HepG2 (cell line): ENCODE data around the gene NCOA7. TPM values are rescaled to one million over a fixed set of nuclear protein-coding genes. Genes with fewer than 3 reads are reported as not detected.

Experiments
- EZH2 ChIP-seq: conservative IDR thresholded peaks from 2 replicates; pipeline ENCODE4 v1.6.1; 2012; ENCODE audit warnings: mild to moderate bottlenecking, low read depth, low read length, moderate library complexity
- HNRNPLL ChIP-seq: fragments of 200-400 bp; formaldehyde crosslinking; IDR thresholded peaks from 2 replicates; pipeline ENCODE4 v1.6.1; 2017; ENCODE audit warnings: mild to moderate bottlenecking, low read depth, low read length; ENCODE audit not compliant: poor library complexity, severe bottlenecking
- MBNL3 ChIP-seq: fragments of 250-450 bp; sonication (Bioruptor Pico); conservative IDR thresholded peaks from 2 replicates; pipeline ENCODE4 v1.8.0; 2022; ENCODE audit warnings: mild to moderate bottlenecking, inconsistent platforms
- NAIF1 ChIP-seq: sonication (generic); formaldehyde crosslinking; IDR thresholded peaks from 2 replicates; pipeline ENCODE4 v1.5.0; 2020; ENCODE audit warnings: mild to moderate bottlenecking, missing genetic modification reagents, borderline replicate concordance
- NFIB ChIP-seq: sonication (generic); formaldehyde crosslinking; IDR thresholded peaks from 2 replicates; pipeline ENCODE4 v1.9.0; 2021; ENCODE audit warnings: missing genetic modification reagents, mild to moderate bottlenecking, borderline replicate concordance
- PPARG ChIP-seq: conservative IDR thresholded peaks from 2 replicates; pipeline ENCODE4 v1.6.1; 2016; ENCODE audit warnings: missing biosample characterization, missing genetic modification reagents
- ZNF30 ChIP-seq: sonication (generic); formaldehyde crosslinking; IDR thresholded peaks from 2 replicates; pipeline ENCODE4 v1.5.0; 2020; ENCODE audit warnings: mild to moderate bottlenecking, missing genetic modification reagents
- ZNF713 ChIP-seq: sonication (generic); formaldehyde crosslinking; IDR thresholded peaks from 2 replicates; pipeline ENCODE4 v1.4.0; 2020; ENCODE audit warnings: mild to moderate bottlenecking, missing genetic modification reagents
- ZNF737 ChIP-seq: sonication (generic); formaldehyde crosslinking; IDR thresholded peaks from 2 replicates; pipeline ENCODE4 v1.5.0; 2020; ENCODE audit warnings: missing genetic modification reagents, mild to moderate bottlenecking, borderline replicate concordance
- ZNF879 ChIP-seq: sonication (generic); formaldehyde crosslinking; IDR thresholded peaks from 2 replicates; pipeline ENCODE4 v1.8.1; 2023; ENCODE audit warnings: missing genetic modification reagents
- ZSCAN30 ChIP-seq: sonication (generic); formaldehyde crosslinking; IDR thresholded peaks from 2 replicates; pipeline ENCODE4 v1.5.0; 2020; ENCODE audit warnings: mild to moderate bottlenecking, missing genetic modification reagents
- polyA plus RNA-seq, 8 experiments: library from polyadenylated mRNA; depleted of rRNA in 3 of 8; stranded (reverse) in 7 of 8; unstranded in 1 of 8; fragments of >200 nt; fragmentation: Illumina TruSeq in 4 of 8; extraction: Trizol in 4 of 8; gene quantifications; 2 replicates each; pipeline versions ENCODE4 v1.2.1 to v1.2.3, GENCODE V29; 2011 to 2016; ENCODE audit warnings: low read depth in 4 of 8, missing spikeins in 1 of 8, mixed read lengths in 1 of 8; ENCODE audit not compliant: insufficient read depth in 1 of 8
- total RNA-seq, 5 experiments: library from RNA; depleted of rRNA; stranded (reverse); fragments of >200 nt; fragmentation: Illumina TruSeq; extraction: Trizol; gene quantifications; 2 replicates each; pipeline ENCODE4 v1.2.3, GENCODE V29; 2016; ENCODE audit warnings: low read depth in 1 of 5
- TF ChIP-seq, protein P1 (sequence below): sonication (generic); formaldehyde crosslinking; conservative IDR thresholded peaks from 2 replicates; pipeline ENCODE4 v1.8.0; 2022; ENCODE audit warnings: mild to moderate bottlenecking, moderate library complexity, missing genetic modification reagents
- TF ChIP-seq, protein P2 (sequence below): IDR thresholded peaks from 2 replicates; pipeline ENCODE4 v1.6.1; 2016; ENCODE audit warnings: low read depth
- TF ChIP-seq, protein P3 (sequence below): sonication (generic); formaldehyde crosslinking; IDR thresholded peaks from 2 replicates; pipeline ENCODE4 v1.4.0; 2020; ENCODE audit warnings: missing genetic modification reagents
- TF ChIP-seq, protein P4 (sequence below): sonication (generic); formaldehyde crosslinking; IDR thresholded peaks from 2 replicates; pipeline ENCODE4 v1.4.0; 2020; ENCODE audit warnings: missing genetic modification reagents, borderline replicate concordance

Gene NCOA7
- total and polyA plus RNA-seq, 2 of the 13 experiments (the other 11 are each of a cell fraction or from before 2014, with no cell fraction given), result 13.6 to 20.8 TPM

DNA sequence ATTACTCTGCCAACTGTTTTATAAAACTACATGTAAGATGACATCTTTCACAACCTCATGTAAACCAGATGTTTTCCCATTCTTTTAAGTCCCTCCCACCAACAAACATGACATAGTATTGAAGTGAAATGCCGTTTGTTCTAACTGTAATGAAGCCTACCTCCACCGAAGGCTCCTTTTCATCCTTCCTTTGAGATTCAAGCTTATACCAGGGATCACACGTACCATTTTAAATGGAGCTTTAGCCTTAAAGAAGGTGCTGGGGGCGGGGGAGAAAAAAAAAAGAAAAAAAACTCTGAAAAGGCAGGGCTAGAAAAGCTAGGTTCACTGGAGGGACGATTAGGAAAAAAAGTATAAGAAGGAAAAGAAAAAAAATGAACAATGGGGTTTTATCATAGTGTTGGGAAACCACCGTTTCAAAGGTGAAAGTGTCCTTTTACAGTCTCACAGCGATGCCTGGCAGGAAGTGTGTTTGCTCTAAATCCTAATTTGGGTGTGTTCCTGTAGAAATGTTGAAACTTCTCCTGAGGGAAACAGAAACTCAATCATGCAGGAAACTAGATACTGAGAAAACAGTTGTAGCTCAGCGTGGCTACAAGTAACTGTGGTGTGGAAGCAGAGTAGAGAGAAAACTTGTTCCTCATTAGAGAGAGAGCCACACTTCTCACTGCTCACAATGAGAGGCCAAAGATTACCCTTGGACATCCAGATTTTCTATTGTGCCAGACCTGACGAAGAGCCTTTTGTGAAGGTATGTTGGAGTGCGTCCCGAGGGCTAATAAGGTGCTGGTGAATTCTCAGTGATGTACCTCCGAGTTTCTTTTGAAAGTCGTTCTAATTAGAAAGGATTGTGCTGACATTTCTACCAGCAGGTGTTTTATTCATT lies 128.2 kb downstream of the NCOA7 start (continued):
- TF ChIP-seq, protein P1, sequence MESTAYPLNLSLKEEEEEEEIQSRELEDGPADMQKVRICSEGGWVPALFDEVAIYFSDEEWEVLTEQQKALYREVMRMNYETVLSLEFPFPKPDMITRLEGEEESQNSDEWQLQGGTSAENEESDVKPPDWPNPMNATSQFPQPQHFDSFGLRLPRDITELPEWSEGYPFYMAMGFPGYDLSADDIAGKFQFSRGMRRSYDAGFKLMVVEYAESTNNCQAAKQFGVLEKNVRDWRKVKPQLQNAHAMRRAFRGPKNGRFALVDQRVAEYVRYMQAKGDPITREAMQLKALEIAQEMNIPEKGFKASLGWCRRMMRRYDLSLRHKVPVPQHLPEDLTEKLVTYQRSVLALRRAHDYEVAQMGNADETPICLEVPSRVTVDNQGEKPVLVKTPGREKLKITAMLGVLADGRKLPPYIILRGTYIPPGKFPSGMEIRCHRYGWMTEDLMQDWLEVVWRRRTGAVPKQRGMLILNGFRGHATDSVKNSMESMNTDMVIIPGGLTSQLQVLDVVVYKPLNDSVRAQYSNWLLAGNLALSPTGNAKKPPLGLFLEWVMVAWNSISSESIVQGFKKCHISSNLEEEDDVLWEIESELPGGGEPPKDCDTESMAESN (CRISPR knock-in tag), result 0 out of 2 replicates have a peak, but pooled peaks have one; percentile 27
- no peak for TF ChIP-seq NFIB
- TF ChIP-seq ZNF737 (CRISPR knock-in tag), result no peak
- TF ChIP-seq ZNF879 (CRISPR knock-in tag), result no peak
- TF ChIP-seq ZSCAN30, result no peak
- no peak for TF ChIP-seq MBNL3
- TF ChIP-seq, protein P2, sequence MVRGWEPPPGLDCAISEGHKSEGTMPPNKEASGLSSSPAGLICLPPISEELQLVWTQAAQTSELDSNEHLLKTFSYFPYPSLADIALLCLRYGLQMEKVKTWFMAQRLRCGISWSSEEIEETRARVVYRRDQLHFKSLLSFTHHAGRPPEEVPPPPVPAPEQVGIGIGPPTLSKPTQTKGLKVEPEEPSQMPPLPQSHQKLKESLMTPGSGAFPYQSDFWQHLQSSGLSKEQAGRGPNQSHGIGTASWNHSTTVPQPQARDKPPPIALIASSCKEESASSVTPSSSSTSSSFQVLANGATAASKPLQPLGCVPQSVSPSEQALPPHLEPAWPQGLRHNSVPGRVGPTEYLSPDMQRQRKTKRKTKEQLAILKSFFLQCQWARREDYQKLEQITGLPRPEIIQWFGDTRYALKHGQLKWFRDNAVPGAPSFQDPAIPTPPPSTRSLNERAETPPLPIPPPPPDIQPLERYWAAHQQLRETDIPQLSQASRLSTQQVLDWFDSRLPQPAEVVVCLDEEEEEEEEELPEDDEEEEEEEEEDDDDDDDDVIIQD (CRISPR knock-in tag), result peak; percentile 85
- peak; percentile 83 for TF ChIP-seq PPARG (CRISPR knock-in tag)
- TF ChIP-seq, protein P3, sequence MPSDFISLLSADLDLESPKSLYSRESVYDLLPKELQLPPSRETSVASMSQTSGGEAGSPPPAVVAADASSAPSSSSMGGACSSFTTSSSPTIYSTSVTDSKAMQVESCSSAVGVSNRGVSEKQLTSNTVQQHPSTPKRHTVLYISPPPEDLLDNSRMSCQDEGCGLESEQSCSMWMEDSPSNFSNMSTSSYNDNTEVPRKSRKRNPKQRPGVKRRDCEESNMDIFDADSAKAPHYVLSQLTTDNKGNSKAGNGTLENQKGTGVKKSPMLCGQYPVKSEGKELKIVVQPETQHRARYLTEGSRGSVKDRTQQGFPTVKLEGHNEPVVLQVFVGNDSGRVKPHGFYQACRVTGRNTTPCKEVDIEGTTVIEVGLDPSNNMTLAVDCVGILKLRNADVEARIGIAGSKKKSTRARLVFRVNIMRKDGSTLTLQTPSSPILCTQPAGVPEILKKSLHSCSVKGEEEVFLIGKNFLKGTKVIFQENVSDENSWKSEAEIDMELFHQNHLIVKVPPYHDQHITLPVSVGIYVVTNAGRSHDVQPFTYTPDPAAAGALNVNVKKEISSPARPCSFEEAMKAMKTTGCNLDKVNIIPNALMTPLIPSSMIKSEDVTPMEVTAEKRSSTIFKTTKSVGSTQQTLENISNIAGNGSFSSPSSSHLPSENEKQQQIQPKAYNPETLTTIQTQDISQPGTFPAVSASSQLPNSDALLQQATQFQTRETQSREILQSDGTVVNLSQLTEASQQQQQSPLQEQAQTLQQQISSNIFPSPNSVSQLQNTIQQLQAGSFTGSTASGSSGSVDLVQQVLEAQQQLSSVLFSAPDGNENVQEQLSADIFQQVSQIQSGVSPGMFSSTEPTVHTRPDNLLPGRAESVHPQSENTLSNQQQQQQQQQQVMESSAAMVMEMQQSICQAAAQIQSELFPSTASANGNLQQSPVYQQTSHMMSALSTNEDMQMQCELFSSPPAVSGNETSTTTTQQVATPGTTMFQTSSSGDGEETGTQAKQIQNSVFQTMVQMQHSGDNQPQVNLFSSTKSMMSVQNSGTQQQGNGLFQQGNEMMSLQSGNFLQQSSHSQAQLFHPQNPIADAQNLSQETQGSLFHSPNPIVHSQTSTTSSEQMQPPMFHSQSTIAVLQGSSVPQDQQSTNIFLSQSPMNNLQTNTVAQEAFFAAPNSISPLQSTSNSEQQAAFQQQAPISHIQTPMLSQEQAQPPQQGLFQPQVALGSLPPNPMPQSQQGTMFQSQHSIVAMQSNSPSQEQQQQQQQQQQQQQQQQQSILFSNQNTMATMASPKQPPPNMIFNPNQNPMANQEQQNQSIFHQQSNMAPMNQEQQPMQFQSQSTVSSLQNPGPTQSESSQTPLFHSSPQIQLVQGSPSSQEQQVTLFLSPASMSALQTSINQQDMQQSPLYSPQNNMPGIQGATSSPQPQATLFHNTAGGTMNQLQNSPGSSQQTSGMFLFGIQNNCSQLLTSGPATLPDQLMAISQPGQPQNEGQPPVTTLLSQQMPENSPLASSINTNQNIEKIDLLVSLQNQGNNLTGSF (CRISPR knock-in tag), result no peak
- TF ChIP-seq, protein P4, sequence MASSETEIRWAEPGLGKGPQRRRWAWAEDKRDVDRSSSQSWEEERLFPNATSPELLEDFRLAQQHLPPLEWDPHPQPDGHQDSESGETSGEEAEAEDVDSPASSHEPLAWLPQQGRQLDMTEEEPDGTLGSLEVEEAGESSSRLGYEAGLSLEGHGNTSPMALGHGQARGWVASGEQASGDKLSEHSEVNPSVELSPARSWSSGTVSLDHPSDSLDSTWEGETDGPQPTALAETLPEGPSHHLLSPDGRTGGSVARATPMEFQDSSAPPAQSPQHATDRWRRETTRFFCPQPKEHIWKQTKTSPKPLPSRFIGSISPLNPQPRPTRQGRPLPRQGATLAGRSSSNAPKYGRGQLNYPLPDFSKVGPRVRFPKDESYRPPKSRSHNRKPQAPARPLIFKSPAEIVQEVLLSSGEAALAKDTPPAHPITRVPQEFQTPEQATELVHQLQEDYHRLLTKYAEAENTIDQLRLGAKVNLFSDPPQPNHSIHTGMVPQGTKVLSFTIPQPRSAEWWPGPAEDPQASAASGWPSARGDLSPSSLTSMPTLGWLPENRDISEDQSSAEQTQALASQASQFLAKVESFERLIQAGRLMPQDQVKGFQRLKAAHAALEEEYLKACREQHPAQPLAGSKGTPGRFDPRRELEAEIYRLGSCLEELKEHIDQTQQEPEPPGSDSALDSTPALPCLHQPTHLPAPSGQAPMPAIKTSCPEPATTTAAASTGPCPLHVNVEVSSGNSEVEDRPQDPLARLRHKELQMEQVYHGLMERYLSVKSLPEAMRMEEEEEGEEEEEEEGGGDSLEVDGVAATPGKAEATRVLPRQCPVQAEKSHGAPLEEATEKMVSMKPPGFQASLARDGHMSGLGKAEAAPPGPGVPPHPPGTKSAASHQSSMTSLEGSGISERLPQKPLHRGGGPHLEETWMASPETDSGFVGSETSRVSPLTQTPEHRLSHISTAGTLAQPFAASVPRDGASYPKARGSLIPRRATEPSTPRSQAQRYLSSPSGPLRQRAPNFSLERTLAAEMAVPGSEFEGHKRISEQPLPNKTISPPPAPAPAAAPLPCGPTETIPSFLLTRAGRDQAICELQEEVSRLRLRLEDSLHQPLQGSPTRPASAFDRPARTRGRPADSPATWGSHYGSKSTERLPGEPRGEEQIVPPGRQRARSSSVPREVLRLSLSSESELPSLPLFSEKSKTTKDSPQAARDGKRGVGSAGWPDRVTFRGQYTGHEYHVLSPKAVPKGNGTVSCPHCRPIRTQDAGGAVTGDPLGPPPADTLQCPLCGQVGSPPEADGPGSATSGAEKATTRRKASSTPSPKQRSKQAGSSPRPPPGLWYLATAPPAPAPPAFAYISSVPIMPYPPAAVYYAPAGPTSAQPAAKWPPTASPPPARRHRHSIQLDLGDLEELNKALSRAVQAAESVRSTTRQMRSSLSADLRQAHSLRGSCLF (CRISPR knock-in tag), result no peak
- TF ChIP-seq HNRNPLL, result no peak
- TF ChIP-seq ZNF30, result no peak
- no peak for TF ChIP-seq EZH2
- no peak for TF ChIP-seq ZNF713 (CRISPR knock-in tag)
- no peak for TF ChIP-seq NAIF1
